Endothelial cell of umbilical vein (primary cell): ENCODE measurements around the gene AQP2.

ENCODE experiments used
- JUN ChIP-seq: IDR thresholded peaks from 2 replicates; pipeline ENCODE4 v1.6.1; 2011; ENCODE audit warnings: borderline replicate concordance, low read depth; ENCODE audit not compliant: insufficient read length, insufficient read depth
- POLR2A ChIP-seq: IDR thresholded peaks from 2 replicates; pipeline ENCODE4 v1.6.1; 2012; ENCODE audit warnings: low read depth, mild to moderate bottlenecking, control low read depth, low read length
- POLR2AphosphoS5 ChIP-seq: IDR thresholded peaks from 2 replicates; pipeline ENCODE4 v1.6.1; 2012; ENCODE audit warnings: low read depth, mild to moderate bottlenecking, control low read depth, low read length, moderate library complexity; ENCODE audit not compliant: insufficient read depth
- TF ChIP-seq, protein P1 (sequence below), 2 donors: IDR thresholded peaks; 1 replicate in 1 of 2; 2 replicates in 1 of 2; pipeline ENCODE4 v1.5.1; 2011; ENCODE audit warnings: low read length in 2 of 2, mild to moderate bottlenecking in 2 of 2, moderate library complexity in 2 of 2, control low read depth in 1 of 2, inconsistent platforms in 1 of 2, low read depth in 1 of 2; ENCODE audit not compliant: insufficient read depth in 1 of 2; ENCODE audit errors: extremely low read depth in 1 of 2
- TF ChIP-seq, protein P2 (sequence below): IDR thresholded peaks from 2 replicates; pipeline ENCODE4 v1.6.1; 2011; ENCODE audit not compliant: insufficient read depth, insufficient read length

GRCh38 chr12:49982246-49983087 lies 31.9 kb downstream of the AQP2 start:
- TF ChIP-seq POLR2AphosphoS5 (no peak), POLR2A (no peak), JUN (no peak)
- TF ChIP-seq, protein P1, sequence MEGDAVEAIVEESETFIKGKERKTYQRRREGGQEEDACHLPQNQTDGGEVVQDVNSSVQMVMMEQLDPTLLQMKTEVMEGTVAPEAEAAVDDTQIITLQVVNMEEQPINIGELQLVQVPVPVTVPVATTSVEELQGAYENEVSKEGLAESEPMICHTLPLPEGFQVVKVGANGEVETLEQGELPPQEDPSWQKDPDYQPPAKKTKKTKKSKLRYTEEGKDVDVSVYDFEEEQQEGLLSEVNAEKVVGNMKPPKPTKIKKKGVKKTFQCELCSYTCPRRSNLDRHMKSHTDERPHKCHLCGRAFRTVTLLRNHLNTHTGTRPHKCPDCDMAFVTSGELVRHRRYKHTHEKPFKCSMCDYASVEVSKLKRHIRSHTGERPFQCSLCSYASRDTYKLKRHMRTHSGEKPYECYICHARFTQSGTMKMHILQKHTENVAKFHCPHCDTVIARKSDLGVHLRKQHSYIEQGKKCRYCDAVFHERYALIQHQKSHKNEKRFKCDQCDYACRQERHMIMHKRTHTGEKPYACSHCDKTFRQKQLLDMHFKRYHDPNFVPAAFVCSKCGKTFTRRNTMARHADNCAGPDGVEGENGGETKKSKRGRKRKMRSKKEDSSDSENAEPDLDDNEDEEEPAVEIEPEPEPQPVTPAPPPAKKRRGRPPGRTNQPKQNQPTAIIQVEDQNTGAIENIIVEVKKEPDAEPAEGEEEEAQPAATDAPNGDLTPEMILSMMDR (IDR thresholded peaks at IDR 0.05; ENCODE audit: extremely low read depth in 1 of 2, insufficient read depth in 1 of 2, low read depth in 1 of 2, low read length in 2 of 2) = no peak
- TF ChIP-seq, protein P2, sequence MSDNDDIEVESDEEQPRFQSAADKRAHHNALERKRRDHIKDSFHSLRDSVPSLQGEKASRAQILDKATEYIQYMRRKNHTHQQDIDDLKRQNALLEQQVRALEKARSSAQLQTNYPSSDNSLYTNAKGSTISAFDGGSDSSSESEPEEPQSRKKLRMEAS = no peak
